GM12872 (cell line): ENCODE measurements around the gene CHCHD1.

Experiments used
- TF ChIP-seq, protein P1 (sequence below): IDR thresholded peaks from 3 replicates; pipeline ENCODE4 v1.5.1; 2011; ENCODE audit warnings: low read depth, mild to moderate bottlenecking, low read length, moderate library complexity; ENCODE audit not compliant: insufficient read depth

Gene CHCHD1

DNA sequence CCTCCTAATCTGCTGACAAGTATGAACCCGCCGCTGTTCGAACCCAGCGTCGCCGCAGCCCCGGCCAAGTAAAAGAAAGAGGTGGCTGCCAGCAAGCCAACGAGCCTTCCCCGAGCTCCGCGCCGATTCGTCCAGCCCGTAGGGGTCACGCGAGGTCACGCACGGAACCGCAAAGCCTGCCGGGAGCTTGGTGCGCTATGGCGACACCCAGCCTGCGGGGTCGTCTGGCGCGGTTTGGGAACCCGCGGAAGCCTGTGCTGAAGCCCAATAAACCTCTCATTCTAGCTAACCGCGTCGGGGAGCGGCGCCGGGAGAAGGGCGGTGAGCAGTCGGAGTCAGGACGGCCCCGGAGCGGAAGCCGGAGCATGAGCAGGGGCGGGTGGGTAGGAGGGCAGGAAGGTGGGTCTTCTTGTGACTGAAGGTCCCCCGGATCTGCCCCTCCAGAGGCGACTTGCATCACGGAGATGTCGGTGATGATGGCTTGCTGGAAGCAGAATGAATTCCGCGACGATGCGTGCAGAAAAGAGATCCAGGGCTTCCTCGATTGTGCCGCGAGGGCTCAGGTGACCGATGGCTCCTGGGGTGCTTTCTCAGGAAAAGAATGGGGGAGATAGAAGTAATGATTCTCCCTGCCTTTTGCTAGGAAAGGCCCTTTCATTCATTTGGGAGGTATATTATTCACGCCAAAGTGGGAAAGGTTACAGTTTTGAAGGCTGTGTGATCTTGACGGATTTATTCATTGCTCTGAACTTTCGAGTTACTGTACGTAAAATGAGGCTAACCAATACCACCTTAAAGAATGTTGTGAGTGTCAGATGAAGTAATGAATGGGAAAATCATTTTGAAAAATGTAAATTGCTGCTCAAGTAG, at the start of gene CHCHD1:
TSS of gene CHCHD1 (plus strand) at position 170 of the 870 bp plus-strand sequence. CDS start at position 198, 28 bp downstream.
- TF ChIP-seq, protein P1, sequence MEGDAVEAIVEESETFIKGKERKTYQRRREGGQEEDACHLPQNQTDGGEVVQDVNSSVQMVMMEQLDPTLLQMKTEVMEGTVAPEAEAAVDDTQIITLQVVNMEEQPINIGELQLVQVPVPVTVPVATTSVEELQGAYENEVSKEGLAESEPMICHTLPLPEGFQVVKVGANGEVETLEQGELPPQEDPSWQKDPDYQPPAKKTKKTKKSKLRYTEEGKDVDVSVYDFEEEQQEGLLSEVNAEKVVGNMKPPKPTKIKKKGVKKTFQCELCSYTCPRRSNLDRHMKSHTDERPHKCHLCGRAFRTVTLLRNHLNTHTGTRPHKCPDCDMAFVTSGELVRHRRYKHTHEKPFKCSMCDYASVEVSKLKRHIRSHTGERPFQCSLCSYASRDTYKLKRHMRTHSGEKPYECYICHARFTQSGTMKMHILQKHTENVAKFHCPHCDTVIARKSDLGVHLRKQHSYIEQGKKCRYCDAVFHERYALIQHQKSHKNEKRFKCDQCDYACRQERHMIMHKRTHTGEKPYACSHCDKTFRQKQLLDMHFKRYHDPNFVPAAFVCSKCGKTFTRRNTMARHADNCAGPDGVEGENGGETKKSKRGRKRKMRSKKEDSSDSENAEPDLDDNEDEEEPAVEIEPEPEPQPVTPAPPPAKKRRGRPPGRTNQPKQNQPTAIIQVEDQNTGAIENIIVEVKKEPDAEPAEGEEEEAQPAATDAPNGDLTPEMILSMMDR = no peak

DNA sequence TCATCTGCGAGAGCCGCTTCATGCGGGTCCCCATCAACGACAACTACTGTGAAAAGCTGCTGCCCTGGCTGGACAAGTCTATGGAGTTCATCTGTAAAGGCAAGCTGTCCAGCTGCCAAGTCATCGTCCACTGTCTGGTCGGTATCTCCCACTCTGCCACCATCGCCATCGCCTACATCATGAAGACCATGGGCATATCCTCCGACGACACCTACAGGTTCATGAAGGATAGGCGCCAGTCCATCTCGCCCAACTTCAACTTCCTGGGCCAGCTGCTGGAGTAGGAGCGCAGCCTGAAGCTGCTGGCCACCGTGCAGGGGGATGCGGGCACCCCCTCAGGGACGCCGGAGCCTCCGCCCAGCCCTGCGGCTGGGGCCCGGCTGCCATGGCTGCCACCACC, 49.4 kb upstream of the CHCHD1 start:
- TF ChIP-seq, protein P1 = no peak

DNA sequence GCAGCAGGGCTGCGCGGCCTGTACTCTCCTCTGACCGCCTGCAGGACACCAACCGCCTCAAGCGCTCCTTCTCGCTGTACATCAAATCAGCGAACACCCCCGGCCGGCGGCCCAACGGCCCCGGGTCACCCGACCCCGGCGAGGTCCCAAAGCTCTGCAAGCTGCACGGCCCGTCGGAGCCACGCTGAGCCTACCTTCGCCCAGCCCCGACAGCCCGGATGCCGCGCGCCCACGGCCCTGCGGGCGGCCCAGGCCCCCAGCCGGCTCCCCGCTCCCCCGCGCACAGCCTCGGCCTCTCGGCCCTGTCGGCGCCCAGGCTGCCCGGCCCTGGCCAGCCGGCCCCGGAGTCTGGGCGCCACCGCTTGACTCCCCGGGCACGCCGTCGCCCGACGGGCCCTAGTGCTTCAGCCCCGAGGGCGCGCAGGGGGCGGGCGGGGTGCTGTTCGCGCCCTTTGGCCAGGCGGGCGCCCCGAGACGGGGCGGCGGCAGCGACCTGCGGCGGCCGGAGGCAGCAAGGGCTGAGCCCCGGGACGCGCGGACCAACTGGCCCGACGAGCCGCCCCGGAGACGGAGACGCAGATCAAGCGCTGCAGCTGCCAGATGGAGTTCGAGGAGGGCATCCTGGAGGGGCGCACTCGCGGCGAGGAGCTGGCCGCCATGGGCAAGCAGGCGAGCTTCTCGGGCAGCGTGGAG, 48.8 kb upstream of the CHCHD1 start:
- TF ChIP-seq, protein P1 = no peak

GRCh38 chr10:73734028-73734720, 47.7 kb upstream of the CHCHD1 start:
- TF ChIP-seq, protein P1 = no peak

DNA sequence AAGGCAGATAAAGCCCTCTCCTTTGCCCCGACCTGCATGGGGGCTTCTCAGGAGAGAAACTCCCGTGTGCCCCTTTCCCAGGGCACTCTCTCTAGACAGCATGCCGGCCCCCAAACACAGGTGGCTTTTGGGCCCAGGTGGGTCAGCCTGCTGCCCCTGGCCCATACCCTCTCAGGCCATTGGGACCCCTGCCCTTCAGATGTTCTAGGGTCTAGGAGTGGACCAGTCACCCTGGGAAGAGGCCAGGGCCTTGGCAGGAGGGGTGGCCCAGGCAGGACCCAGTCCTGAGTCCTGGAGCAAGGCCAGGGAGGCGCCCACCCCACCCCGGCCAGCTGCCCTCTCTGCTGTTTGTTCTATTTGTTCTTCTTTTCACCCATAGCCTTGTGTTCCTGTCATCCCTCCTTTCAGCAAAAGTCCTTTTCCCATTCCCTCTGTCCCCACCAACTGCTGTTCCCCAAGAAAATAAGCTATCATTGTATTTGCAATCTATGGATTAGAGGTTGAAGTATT, 47.0 kb upstream of the CHCHD1 start:
- TF ChIP-seq, protein P1 = no peak

DNA sequence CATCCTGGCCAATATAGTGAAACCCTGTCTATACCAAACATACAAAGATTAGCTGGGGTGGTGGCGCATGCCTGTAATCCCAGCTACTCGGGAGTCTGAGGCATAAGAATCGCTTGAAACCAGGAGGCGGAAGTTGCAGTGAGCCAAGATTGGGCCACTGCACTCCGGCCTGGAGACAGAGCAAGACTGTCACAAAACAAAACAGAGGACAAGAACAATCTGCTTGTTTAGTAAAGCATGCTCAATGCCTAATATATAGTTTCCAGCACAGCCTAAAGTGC, 39.5 kb upstream of the CHCHD1 start:
- TF ChIP-seq, protein P1 = no peak

DNA sequence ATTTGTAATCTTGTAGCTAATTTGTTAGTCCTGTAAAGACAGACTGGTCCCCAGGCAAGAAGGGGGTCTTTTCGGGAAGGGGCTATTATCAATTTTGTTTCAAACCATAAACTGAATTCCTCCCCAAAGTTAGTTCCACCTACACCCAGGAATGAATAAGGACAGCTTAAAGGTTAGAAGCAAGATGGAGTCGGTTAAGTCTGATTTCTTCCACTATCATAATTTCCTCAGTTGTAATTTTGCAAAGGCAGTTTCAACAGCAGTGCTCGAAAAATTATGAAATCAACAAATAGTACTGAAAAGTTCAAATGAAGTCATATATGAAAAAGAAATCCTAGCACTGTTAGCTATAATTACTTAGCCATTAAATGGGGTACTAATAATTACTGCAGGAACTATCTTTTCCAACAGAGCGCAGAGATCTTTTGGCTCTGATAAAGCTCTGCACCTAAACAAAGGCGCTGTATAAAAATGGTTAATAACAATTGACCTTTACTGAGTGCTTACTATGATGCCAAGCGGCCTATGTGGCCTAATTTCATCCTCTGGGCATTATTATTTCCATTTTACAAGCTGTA, 38.4 kb upstream of the CHCHD1 start:
- TF ChIP-seq, protein P1 = no peak
